ENCODE measurements around the gene HNF4A.
"Not testable (repeated sequence)": the region's sequence is repeated elsewhere in the genome, so short reads cannot be mapped to it uniquely, and the experiment has no call there.

HNF4A gene

DNA sequence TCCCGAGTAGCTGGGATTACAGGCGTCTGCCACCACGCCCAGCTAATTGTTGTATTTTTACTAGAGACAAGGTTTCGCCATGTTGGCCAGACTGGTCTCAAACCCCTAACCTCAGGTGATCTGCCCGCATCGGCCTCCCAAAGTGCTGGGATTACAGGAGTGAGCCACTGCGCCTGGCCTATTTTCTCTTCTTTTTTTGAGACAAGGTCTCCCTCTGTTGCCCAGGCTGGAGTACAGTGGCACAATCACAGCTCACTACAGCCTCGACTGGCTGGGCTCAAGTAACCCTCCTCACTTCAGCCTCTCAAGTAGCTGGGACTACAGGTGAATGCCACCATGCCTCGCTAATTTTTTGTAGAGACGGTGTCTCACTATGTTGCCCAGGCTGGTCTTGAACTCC is 9.6 kb upstream of the HNF4A start:
- DNase-seq (ENCODE audit: low spot score), result not testable (repeated sequence)

DNA sequence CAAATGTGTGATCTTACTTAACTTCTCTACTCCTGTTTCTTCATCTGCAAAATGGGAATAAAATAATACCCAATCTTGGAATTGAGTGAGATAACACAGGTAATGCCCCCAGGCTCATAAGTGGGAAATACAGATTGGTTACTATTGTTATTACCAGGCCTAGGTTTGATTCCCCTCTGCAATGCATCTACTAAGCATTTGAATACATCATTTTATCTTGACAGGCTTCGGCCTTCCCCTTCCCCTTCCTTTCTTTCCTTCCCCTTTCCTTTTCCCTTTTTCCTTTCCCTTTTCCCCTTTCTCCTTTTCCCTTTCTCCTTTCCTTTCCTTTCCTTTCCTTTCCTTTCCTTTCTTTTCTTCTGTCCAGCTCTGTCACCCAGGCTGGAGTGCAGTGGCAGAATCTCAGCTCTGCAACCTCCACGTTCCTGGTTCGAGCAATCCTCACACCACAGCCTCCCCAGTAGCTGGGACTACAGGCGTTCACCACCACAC is 7.3 kb upstream of the HNF4A start:
- no peak for DNase-seq (ENCODE audit: low spot score)

DNA sequence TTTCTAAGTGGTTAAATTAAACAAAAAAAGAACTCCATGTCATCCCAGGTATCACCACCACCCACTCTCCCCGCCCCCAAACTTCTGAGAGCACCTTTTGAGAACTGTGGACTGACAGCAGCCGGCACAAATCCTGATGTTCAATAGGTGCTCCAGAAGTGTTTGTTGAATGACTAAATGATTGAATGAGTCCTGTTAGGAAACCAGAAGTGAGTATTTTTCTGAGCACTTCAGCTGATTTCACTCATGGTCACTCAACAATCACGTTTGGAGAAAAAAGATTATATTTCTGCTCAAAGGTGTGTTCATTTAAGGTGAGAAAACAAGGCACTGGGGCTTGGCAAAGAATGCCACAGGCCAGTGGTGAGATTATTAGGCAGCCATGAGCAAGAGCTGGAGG is 6.2 kb upstream of the HNF4A start:
- DNase-seq (ENCODE audit: low spot score), result no peak

DNA sequence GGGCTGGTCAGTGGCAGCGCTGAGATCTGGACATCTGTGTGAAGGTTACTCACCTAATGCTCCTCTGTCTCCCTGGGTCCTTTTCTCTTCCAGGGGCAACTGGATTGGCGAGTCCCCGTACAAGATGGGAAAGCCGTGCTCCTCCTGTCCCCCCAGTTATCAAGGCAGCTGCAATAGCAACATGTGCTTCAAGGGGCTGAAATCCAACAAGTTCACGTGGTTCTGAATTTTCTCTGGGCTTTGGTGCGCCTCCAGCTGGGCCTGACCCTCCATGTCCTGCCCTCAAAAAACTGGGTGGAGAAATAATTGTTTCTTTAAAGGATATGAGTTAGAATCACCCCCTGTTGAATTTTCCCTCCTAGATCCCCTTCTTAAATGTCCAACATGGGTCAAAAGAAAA is 4.9 kb upstream of the HNF4A start:
- DNase-seq (ENCODE audit: low spot score), result no peak

DNA sequence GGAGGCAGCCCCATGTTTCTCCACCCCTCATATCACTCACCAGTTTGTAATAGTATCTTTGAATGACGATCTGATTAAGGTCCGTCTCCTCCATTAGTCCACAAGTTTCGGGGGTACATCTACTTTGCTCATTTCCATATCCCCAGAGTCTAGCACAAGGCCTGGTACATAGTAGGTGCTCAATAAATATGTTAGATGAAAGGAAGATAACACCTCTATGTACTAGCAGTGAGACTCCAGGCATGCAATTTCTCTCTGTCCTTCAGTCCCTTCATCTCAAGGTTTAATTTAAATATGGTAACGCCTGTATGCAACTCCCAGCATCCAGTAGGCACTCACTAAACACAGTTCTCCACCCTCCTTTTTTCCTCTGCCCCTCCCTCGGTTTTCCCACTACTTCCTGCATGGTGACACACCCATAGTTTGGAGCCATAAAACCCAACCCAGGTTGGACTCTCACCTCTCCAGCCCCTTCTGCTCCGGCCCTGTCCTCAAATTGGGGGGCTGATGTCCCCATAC is 461 bp upstream of the HNF4A start:
- DNase-seq (ENCODE audit: low spot score), result peak; percentile 59

DNA sequence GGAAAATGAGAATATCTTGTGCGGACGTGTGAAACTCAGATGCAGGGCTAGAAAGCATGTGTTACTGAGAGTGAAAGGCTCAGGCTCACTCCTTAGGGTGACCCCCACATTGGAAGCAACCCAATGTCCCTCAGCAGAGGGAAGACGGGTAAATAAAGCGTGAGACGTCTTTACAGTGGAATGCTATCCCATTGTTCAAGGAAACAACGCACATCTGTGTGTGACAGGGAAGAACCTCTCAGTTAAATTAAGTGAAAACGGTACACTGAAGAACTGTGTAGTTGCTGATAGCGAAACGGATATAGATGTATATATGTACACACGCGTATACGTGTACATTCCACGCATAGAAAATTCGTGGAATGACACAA is 839 bp downstream of the HNF4A start:
- no peak for DNase-seq (ENCODE audit: low spot score)

DNA sequence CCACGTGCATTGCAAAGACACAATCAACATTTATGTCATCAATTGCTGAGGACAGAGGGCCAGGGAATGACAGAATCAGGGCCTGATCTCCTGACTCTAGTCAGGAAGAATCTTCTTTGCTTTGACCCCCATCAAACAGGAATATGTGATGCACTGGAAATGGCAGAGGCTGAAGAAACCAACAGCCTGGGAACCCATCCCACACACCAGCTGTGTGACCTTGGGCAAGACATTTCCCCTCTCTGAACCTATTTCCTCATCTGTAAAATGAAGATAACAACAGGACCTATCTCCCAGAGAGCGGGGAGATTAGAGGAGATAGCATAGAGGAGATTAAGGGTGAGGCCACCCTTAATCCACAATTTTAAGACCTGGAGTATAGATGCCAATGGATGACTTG is 1.5 kb downstream of the HNF4A start:
- DNase-seq (ENCODE audit: low spot score), result no peak

DNA sequence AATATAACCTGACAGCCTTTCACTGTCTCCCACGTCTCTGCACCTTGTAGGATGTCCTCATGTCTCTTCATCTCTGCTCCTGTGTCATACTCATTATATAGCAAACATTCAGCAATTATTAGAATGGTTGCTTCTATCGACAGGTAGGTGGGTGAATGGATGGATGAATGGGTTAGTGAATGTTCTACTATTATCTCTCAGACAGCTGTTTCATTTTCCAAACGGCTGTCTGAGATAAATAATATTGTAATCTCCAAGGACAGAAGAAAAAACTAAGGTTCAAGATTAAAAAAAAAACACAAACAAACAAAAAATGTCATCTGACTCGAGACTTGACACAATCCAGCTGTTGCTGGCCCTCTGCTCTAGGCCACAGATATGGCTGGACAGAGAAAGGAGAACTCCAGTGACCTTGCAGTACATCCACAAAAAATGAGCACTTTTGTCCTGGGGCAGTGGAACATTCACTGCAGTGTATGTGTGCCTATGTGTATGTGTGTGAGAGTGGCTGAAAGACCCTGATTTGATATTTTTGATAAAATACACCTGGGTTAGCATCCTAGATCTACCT is 2.1 kb downstream of the HNF4A start:
- no peak for DNase-seq (ENCODE audit: low spot score)

DNA sequence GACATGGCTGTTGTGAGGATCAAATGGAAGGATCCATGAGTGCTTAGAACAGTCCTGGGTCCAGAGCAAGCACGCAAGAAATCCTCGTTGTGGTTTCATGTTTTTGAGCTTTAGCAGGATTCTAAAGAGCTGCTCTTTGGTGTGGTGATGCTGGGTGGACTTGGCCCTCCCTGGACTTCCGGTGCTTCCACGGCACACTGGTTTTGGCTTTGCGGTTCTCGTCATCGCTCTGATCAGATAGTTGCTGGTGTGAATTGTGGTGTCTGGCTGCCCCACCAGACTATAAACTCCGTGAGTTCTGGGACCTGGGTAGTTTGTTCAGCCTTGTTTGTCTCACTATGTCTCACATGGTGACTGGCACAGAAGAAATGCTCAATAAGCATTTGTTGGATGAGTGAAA is 3.3 kb downstream of the HNF4A start:
- DNase-seq (ENCODE audit: low spot score), result no peak

DNA sequence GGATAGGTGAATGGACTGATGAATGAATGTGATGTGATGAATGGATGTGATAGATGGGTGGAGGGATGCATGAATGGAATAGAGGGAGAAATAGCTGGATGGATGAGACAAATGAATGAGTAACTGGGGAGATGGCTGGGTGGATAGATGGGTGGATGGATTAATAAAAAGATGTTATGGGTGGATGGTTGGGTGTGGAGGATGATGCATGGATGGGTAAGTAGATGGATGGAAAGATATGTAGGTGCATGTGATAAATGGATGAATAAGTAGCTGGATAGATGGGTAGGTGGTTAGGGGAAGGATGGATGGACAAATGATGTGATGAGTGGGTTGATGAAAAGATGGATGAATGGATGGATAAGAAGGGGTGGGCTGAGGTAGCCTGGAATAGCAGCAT is 4.7 kb downstream of the HNF4A start:
- no peak for DNase-seq (ENCODE audit: low spot score)

DNA sequence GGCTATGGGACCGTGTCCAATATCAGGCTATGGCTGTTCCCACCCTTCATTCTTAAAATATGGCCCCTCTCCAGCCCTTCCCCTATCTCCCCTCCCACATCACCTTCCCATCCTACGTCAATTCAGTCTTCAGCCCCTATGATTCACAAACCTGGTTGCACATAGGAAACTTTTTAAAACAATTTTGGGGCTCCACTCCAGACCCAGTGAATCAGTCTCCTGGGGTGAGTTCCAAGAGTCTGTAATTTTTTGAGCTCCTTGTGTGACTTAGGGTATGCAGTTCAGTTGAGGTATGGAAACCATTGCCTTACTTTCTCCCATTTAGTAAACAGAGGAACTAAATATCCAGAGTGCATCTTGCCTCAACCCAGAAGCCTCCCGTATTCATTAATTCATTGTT is 5.5 kb downstream of the HNF4A start:
- DNase-seq (ENCODE audit: low spot score), result no peak

DNA sequence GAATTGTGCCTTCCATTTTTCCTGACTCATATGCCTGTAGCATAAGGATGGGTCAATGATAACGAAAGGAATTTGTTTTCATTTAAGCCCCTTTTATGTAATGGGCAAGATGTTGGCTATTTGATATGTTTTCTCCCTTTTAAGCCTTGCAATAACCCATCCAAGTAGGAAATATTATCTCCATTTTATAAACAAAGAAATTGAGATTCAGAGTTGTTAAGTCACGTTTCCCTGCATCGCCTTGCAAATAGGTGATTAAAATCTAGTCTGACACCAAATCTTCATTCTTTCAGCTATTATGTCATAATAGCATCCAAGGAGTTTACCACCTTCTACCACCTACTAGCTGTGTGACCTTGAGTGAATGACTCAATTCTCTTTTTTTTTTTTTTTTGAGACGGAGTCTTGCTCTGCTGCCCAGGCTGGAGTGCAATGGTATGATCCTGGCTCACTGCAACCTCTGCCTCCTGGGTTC is 7.0 kb downstream of the HNF4A start:
- no peak for DNase-seq (ENCODE audit: low spot score)

DNA sequence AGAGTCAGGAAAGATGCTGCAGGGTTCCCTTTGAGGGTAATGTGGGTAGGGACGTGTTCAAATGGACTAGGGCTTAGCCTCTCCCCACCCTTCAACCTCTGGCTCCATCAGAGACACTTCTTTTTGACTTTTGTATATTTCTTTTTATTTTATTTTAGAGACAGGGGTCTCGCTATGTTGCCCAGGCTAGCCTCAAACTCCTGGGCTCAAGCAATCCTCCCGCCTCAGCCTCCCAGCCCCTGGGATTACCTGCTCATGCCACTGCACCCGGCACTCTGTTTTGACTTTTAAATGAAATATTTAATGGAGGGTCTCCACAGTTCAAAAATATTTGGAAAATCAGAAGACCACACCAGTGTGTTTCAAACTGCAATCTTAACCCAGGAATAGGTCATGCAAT is 8.6 kb downstream of the HNF4A start:
- no peak for DNase-seq (ENCODE audit: low spot score)

DNA sequence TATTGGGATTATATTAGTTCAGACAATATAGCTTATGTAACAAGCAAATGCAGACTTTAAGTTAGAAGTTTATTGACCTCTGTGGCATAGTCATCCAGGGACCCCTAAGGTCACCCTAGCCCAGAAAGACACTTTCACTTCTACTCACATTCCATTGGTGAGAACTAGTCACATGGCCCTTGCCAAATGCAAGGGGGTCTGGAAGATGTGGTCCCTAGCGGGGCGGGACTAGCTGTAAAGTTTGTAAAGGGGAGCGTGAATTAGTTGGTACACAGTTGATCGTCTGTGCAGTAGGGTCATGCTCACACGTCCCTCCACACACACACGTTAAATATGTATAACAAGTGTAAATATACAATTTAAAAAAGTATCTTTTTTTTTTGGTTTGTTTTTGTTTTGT is 9.3 kb downstream of the HNF4A start:
- DNase-seq (ENCODE audit: low spot score), result no peak

DNA sequence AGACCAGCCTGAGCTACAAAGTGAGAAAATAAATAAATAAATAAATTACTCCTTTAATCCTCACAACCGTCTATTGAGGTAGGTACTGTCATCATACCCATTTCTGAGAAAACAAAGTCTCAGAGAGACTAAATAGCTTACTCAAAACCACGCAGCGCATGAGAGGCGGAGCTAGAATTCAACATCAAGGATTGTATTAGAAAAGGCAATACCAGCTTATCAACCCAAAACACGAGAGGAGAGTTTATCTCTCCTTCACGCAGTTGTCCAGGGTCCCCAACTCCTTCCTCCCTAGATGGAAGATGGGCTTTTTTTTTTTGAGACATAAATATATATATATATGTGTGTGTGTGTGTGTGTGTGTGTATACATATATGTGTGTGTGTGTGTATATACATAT is 12.2 kb downstream of the HNF4A start:
- no peak for DNase-seq (ENCODE audit: low spot score)

DNA sequence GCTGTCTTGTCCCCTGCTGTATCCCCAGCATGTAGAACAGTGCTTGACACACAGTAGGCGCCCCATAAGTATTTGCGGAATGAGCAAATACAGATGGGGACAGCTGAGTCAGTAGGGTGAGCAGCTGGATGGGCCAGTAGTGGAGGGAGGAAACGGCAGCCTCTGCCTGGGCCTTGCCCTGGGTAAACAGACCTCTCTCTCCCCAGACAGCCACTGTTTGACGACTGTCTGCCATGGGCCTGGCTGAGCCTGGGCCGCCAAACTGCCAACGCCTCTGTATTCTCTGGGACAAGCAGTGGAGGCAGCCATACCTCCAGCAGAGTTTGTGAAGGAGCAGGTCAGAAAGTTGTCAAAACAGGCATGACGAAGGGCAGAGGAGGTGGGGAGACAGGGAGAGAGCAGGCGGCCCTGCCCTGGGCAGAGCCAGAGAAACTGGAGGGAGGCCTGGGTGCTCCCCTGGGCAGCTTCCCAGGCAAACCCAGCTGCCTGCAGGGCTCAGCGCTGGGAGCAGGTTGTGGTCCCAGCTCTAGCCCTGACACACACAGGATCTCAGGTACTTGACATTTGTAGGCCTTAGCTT is 15.2 kb downstream of the HNF4A start:
- peak; percentile 77 for DNase-seq (ENCODE audit: low spot score)

DNA sequence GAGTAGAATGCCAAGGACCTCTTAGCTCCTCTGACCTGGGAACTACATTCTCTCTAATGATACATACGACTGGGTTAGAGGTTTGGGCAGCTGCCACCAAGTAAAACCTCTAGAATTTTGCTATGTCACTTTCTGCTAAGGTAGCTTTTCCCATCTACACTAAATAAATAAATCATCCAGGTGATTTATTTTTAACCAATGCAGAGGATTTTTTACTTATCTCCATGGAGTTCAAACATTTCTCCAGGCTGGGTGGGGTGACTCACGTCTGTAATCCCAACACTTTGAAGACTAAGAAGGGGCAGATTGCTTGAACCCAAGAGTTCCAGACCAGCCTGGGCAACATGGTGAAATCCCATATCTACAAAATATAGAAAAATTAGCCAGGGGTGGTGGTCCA is 27.1 kb downstream of the HNF4A start:
- DNase-seq (ENCODE audit: low spot score), result no peak

DNA sequence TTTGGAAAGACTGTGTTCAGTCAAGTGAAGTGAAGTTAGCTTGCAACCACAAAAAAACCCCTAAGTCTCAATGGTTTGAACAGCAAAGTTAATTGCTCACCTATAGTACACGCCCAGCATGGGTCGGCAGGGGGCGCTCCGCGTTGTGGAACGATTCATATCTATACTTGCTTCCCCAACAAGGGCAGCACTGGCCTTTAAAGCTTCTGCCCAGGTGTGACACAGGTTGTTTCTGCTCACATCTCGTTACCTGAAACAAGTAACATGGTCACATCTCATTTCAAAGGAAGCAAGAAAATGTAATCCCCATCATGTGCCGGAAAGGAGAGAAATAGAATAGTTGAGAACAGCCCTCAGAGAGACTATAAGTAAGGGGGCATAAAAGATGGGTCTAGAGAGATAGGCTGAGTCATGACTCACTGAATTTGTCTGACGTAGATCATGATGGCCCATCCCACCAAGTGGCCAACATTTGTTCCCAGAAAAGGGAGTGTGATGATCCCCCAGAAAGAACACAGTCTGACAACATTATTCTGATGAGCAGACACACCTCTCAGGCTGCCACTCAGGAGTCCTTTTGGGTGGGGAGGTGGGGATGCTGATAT is 29.0 kb downstream of the HNF4A start:
- no peak for DNase-seq (ENCODE audit: low spot score)

DNA sequence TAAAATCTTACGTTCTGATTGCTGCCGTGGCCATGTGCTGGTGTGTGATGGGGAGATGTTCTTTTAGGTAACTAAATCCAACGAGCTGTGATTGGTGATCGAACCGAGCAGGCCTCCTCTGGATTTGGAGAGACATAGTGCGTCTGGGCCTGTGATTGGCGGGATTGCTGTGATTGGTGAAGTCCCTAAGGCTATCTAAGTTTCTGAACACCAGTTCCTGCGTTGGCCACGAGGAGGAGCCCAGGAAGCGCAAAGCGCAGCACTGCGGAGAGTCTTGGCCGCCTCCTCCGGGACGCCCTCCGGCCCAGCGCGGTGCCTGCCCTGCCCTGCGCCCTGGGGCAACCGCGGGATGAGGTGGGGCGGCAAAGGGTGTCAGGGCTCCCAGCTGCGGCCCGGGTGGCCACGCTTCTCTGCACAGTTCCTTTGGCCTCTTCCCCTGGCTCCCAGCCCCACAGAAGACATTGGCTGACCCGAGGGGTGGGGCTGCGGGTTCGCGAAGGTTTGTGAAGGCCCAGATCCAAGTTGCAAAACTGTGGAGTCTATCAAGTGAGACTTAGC is 33.0 kb downstream of the HNF4A start:
- no peak for DNase-seq (ENCODE audit: low spot score)

DNA sequence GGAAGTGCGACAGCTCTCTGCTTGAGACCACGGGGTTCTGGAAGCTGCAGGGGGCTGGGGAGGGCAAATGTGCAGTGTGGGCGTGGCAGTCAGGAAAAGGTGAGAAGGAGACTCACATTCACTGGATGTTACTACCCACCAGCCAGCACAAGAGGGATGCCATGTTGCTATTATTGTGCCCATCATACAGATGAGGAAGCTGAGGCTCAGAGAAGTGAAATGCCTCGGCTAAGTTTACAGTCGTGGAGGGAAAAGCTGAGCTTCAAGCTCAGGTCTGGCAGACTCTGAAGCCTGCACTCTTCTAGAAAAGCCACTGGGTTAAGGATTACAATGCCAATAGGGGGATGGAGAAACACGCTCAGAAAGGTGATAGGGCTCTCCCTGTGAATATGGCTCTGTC is 34.4 kb downstream of the HNF4A start:
- DNase-seq (ENCODE audit: low spot score), result no peak

DNA sequence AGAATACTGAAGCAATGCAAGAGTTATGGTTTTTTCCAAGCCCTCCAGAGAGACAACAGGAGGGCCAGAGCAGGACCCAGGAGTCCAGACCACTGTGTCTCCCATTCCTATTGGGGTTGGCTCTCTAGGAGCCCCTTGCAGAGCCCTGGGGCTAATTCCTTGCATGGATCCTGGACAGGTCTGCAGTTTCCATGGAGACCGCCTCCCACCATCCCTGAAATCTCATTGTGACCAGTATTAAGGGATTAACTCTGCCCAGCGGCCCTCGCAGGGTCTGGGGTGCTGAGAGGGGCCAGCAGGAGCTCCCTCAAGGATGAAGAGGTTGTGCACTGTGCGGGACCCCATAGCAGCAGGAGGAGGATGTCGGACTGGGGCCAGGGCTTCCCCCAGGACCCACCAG is 34.8 kb downstream of the HNF4A start:
- no peak for DNase-seq (ENCODE audit: low spot score)

DNA sequence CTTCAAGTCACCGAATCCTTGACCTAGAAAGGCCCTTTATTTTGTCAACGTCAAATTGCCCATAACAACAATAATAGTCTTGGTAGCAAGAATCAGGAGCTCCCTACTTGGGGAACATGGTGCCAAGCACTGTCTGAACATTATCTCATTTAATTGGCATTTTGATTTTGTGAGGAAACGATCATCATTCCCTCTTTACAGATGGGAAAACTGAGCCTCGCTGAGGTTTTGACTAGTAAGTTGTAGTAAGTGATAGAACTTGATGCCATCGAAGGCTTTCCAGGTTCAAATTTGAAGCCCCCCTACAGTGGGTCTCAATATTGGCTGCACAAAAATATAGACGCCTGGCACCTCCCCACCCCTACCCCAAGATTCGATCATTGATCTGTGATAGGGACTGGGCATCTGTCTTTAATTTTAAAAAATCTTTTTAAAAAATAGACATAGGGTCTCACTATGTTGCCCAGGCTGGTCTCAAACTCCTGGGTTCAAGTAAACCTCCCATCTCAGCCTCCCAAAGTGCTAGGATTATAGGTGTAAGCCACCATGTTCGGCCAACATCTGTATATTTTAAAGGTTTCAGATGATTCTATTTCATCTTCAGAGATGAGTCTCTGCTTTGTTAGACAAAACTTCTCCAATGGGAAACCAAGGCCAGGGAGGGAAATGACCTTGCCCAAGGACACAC is 36.7 kb downstream of the HNF4A start:
- no peak for DNase-seq (ENCODE audit: low spot score)

All from HuH-7.5 (cell line).